K562 (cell line): Measurements from ENCODE around the gene NPIPB6.

Source experiments
- EP300 ChIP-seq: IDR thresholded peaks from 2 replicates; pipeline ENCODE4 v1.6.1; 2012; ENCODE audit warnings: low read length, improper control_type of control experiment
- HDAC2 ChIP-seq: fragments of 450-650 bp; IDR thresholded peaks from 2 replicates; pipeline ENCODE4 v1.6.1; 2016; ENCODE audit warnings: mild to moderate bottlenecking
- MED1 ChIP-seq: sonication (generic); formaldehyde crosslinking; IDR thresholded peaks from 2 replicates; pipeline ENCODE4 v1.8.1; 2023; ENCODE audit warnings: missing genetic modification reagents, borderline replicate concordance
- POLR2A ChIP-seq: fragments of 450-650 bp; conservative IDR thresholded peaks from 2 replicates; pipeline ENCODE4 v1.6.1; 2016
- POLR2AphosphoS2 ChIP-seq: IDR thresholded peaks from 2 replicates; pipeline ENCODE4 v1.6.1; 2012; ENCODE audit warnings: low read length, improper control_type of control experiment
- POLR2AphosphoS5 ChIP-seq: IDR thresholded peaks from 2 replicates; pipeline ENCODE4 v1.6.1; 2011; ENCODE audit warnings: mild to moderate bottlenecking, low read depth, low read length, moderate library complexity; ENCODE audit not compliant: control insufficient read depth, insufficient read depth
- RBM34 ChIP-seq: fragments of 200-400 bp; formaldehyde crosslinking; IDR thresholded peaks from 2 replicates; pipeline ENCODE4 v1.6.1; 2018; ENCODE audit warnings: low read length, borderline replicate concordance; ENCODE audit not compliant: insufficient read depth
- RFX1 ChIP-seq: fragments of 450-650 bp; IDR thresholded peaks from 2 replicates; pipeline ENCODE4 v1.6.1; 2016; ENCODE audit warnings: mild to moderate bottlenecking, moderate library complexity
- ZEB2 ChIP-seq: fragments of 450-650 bp; IDR thresholded peaks from 2 replicates; pipeline ENCODE4 v1.6.1; 2016
- ZNF507 ChIP-seq: conservative IDR thresholded peaks from 2 replicates; pipeline ENCODE4 v1.6.1; 2017; ENCODE audit warnings: missing genetic modification characterization, missing compliant biosample characterization
- TF ChIP-seq, protein P1 (sequence below), 3 experiments: IDR thresholded peaks in 2 of 3; conservative IDR thresholded peaks in 1 of 3; 2 replicates each; pipeline ENCODE4 v1.5.1; 2011 to 2012; ENCODE audit warnings: low read length in 3 of 3, mild to moderate bottlenecking in 3 of 3, control low read depth in 2 of 3, improper control_type of control experiment in 1 of 3, inconsistent platforms in 1 of 3, low read depth in 1 of 3, mixed read lengths in 1 of 3, moderate library complexity in 1 of 3; ENCODE audit not compliant: insufficient read depth in 2 of 3

DNA sequence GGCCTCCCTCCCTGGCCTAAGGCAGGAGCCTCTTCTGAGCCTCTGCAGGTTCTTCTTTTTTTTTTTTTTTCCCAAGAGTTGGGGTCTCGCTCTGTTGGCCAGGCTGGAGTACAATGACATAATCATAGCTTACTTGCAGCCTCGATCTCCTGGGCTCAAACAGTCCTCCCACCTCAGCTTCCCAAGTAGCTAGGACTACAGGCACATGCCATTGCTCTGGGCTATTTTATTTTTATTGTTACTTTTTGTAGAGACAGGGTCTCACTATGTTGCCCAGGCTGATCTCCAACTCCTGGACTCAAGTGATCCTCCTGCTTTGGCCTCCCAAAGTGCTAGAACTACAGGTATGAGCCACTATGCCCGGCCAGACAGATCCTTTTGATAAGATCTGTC, 38.4 kb downstream of the NPIPB6 start:
- TF ChIP-seq RBM34 = no peak
- TF ChIP-seq, protein P1, sequence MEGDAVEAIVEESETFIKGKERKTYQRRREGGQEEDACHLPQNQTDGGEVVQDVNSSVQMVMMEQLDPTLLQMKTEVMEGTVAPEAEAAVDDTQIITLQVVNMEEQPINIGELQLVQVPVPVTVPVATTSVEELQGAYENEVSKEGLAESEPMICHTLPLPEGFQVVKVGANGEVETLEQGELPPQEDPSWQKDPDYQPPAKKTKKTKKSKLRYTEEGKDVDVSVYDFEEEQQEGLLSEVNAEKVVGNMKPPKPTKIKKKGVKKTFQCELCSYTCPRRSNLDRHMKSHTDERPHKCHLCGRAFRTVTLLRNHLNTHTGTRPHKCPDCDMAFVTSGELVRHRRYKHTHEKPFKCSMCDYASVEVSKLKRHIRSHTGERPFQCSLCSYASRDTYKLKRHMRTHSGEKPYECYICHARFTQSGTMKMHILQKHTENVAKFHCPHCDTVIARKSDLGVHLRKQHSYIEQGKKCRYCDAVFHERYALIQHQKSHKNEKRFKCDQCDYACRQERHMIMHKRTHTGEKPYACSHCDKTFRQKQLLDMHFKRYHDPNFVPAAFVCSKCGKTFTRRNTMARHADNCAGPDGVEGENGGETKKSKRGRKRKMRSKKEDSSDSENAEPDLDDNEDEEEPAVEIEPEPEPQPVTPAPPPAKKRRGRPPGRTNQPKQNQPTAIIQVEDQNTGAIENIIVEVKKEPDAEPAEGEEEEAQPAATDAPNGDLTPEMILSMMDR (IDR thresholded peaks at IDR 0.05 in 2 of 3, conservative IDR thresholded peaks at IDR 0.05 in 1 of 3; ENCODE audit: insufficient read depth in 2 of 3, low read depth in 1 of 3, low read length in 3 of 3) = no peak
- no peak for TF ChIP-seq HDAC2
- TF ChIP-seq EP300 = no peak
- TF ChIP-seq ZNF507 = no peak
- no peak for TF ChIP-seq ZEB2
- no peak for TF ChIP-seq MED1 (CRISPR knock-in tag)
- TF ChIP-seq POLR2A = no peak
- TF ChIP-seq RFX1 = no peak
- no peak for TF ChIP-seq POLR2AphosphoS5
- TF ChIP-seq POLR2AphosphoS2 = no peak
